Mesendoderm (in vitro differentiated cells): ENCODE measurements around the gene GRK2.

Source experiments
- DNase-seq: peaks from one replicate; pipeline ENCODE4 v3.0.0; 2013
- H2AK5ac ChIP-seq: 2 replicates; pipeline ENCODE4 v1.6.1; 2013; ENCODE audit warnings: low read length, inconsistent platforms
- H2BK120ac ChIP-seq: 2 replicates; pipeline ENCODE4 v1.6.1; 2013; ENCODE audit warnings: low read depth, mild to moderate bottlenecking, low read length, moderate library complexity, mixed read lengths
- H2BK15ac ChIP-seq: replicated peaks from 2 replicates; pipeline ENCODE4 v1.6.1; 2013; ENCODE audit warnings: low read depth, mild to moderate bottlenecking, moderate library complexity
- H2BK5ac ChIP-seq: 2 replicates; pipeline ENCODE4 v1.6.1; 2013; ENCODE audit warnings: low read length, inconsistent platforms
- H3K18ac ChIP-seq: 2 replicates; pipeline ENCODE4 v1.6.1; 2013; ENCODE audit warnings: mild to moderate bottlenecking, low read length, mixed read lengths
- H3K23ac ChIP-seq: one replicate; pipeline ENCODE4 v1.6.1; 2013; ENCODE audit warnings: low read length
- H3K27ac ChIP-seq: 2 replicates; pipeline ENCODE4 v1.5.1; 2013; ENCODE audit warnings: low read depth, mild to moderate bottlenecking, inconsistent platforms, low read length, moderate library complexity
- H3K27me3 ChIP-seq: 2 replicates; pipeline ENCODE4 v1.6.1; 2013; ENCODE audit warnings: low read length, control low read depth, mild to moderate bottlenecking, inconsistent platforms; ENCODE audit not compliant: insufficient read depth, poor library complexity
- H3K36me3 ChIP-seq: 2 replicates; pipeline ENCODE4 v1.6.1; 2013; ENCODE audit warnings: low read length, inconsistent platforms; ENCODE audit not compliant: control insufficient read depth, insufficient read depth
- H3K4ac ChIP-seq: one replicate; pipeline ENCODE4 v1.6.1; 2013; ENCODE audit warnings: low read depth, mild to moderate bottlenecking, low read length, moderate library complexity
- H3K4me1 ChIP-seq: 2 replicates; pipeline ENCODE4 v1.6.1; 2013; ENCODE audit warnings: low read depth, low read length, inconsistent platforms; ENCODE audit not compliant: control insufficient read depth
- H3K4me2 ChIP-seq: 2 replicates; pipeline ENCODE4 v1.6.1; 2013; ENCODE audit warnings: low read length
- H3K4me3 ChIP-seq: 2 replicates; pipeline ENCODE4 v1.5.1; 2013; ENCODE audit warnings: mild to moderate bottlenecking, low read length
- H3K56ac ChIP-seq: one replicate; pipeline ENCODE4 v1.6.1; 2013; ENCODE audit warnings: low read length
- H3K79me1 ChIP-seq: 2 replicates; pipeline ENCODE4 v1.6.1; 2013; ENCODE audit warnings: low read length, inconsistent platforms
- H3K79me2 ChIP-seq: 2 replicates; pipeline ENCODE4 v1.6.1; 2013; ENCODE audit warnings: mild to moderate bottlenecking, low read length; ENCODE audit not compliant: control insufficient read depth, insufficient read depth
- H3K9ac ChIP-seq: 2 replicates; pipeline ENCODE4 v1.6.1; 2013; ENCODE audit warnings: low read length, inconsistent platforms
- H4K5ac ChIP-seq: one replicate; pipeline ENCODE4 v1.6.1; 2013; ENCODE audit warnings: low read length
- H4K8ac ChIP-seq: one replicate; pipeline ENCODE4 v1.6.1; 2013; ENCODE audit warnings: low read depth, mild to moderate bottlenecking, control low read depth, low read length, moderate library complexity
- WGBS: extraction: QIAGEN DNeasy Blood & Tissue Kit; methylation state at CpG from one replicate; pipeline ENCODE4 v1.1.7; 2013; ENCODE audit warnings: low lambda C conversion rate, missing lambda C conversion rate; ENCODE audit not compliant: insufficient coverage; ENCODE audit errors: extremely low coverage; 5-methylcytosine and 5-hydroxymethylcytosine counted together

The GRK2 gene

GRCh38 chr11:67309661-67310061 is 43.4 kb downstream of the GRK2 start:
- Histone ChIP-seq H3K27me3 (no peaks in the 10 kb centered on the region), H3K9ac (no peak overlapping the region), H3K36me3 (no peaks in the 10 kb centered on the region), H2BK5ac (no peak overlapping the region), H3K4ac (no peak overlapping the region), H3K4me2 (no peak overlapping the region), H3K4me1 (peaks cover under 1% of the 10 kb centered on the region), H4K5ac (no peak overlapping the region), H3K18ac (no peak overlapping the region), H3K4me3 (no peak overlapping the region), H3K56ac (no peak overlapping the region), H3K27ac (no peak overlapping the region), H2BK15ac (no peak overlapping the region), H2BK120ac (no peak overlapping the region), H3K79me2 (no peaks in the 10 kb centered on the region), H3K23ac (no peak overlapping the region), H2AK5ac (no peak overlapping the region), H4K8ac (no peak overlapping the region), H3K79me1 (no peaks in the 10 kb centered on the region)
- WGBS: no CpG with 5 or more reads among the region's 14 CpGs
- DNase-seq: no peak

- WGBS: no CpG with 5 or more reads among the region's 19 CpGs
- Histone ChIP-seq H3K9ac (no peak overlapping the region), H3K4me2 (no peak overlapping the region), H2BK15ac (no peak overlapping the region), H4K8ac (no peak overlapping the region), H3K79me1 (no peaks in the 10 kb centered on the region), H2BK120ac (no peak overlapping the region), H3K56ac (no peak overlapping the region), H3K4me3 (no peak overlapping the region), H3K27ac (no peak overlapping the region), H2AK5ac (no peak overlapping the region), H4K5ac (no peak overlapping the region), H3K23ac (no peak overlapping the region), H3K18ac (no peak overlapping the region), H2BK5ac (no peak overlapping the region), H3K79me2 (no peaks in the 10 kb centered on the region), H3K4me1 (no peaks in the 10 kb centered on the region), H3K4ac (no peak overlapping the region), H3K27me3 (no peaks in the 10 kb centered on the region), H3K36me3 (no peaks in the 10 kb centered on the region)
- DNase-seq: no peak
Observed at GRCh38 chr11:67310246-67311050, 44.2 kb downstream of the GRK2 start.

GRCh38 chr11:67311051-67311555 is 44.8 kb downstream of the GRK2 start:
- Histone ChIP-seq H3K56ac (no peak overlapping the region), H2AK5ac (no peak overlapping the region), H3K23ac (no peak overlapping the region), H3K36me3 (no peaks in the 10 kb centered on the region), H3K27ac (no peak overlapping the region), H3K79me2 (no peaks in the 10 kb centered on the region), H3K9ac (no peak overlapping the region), H3K79me1 (no peaks in the 10 kb centered on the region), H2BK5ac (no peak overlapping the region), H3K4me3 (no peak overlapping the region), H3K18ac (no peak overlapping the region), H3K4ac (no peak overlapping the region), H3K4me2 (no peak overlapping the region), H4K8ac (no peak overlapping the region), H4K5ac (no peak overlapping the region), H2BK15ac (no peak overlapping the region), H2BK120ac (no peak overlapping the region), H3K4me1 (no peaks in the 10 kb centered on the region), H3K27me3 (no peaks in the 10 kb centered on the region)
- no CpG with 5 or more reads among the region's 18 CpGs for WGBS
- DNase-seq: no peak

- Histone ChIP-seq H2BK5ac (no peak overlapping the region), H2BK120ac (no peak overlapping the region), H4K5ac (no peak overlapping the region), H3K56ac (no peak overlapping the region), H3K79me1 (no peaks in the 10 kb centered on the region), H3K23ac (no peak overlapping the region), H3K27me3 (no peaks in the 10 kb centered on the region), H3K27ac (no peak overlapping the region), H3K79me2 (no peaks in the 10 kb centered on the region), H2BK15ac (no peak overlapping the region), H3K36me3 (no peaks in the 10 kb centered on the region), H3K18ac (no peak overlapping the region), H4K8ac (no peak overlapping the region), H2AK5ac (no peak overlapping the region), H3K4me2 (no peak overlapping the region), H3K9ac (no peak overlapping the region), H3K4me1 (no peaks in the 10 kb centered on the region), H3K4ac (no peak overlapping the region), H3K4me3 (no peak overlapping the region)
- WGBS: no CpG with 5 or more reads among the region's 15 CpGs
- no peak for DNase-seq
Observed at GRCh38 chr11:67311556-67312082, 45.3 kb downstream of the GRK2 start.

- no peak overlapping the region for H2BK120ac ChIP-seq
- no peak overlapping the region for H3K23ac ChIP-seq
- no peak overlapping the region for H3K27ac ChIP-seq
- no peak overlapping the region for H3K4me2 ChIP-seq
- H3K79me2 ChIP-seq: no peaks in the 10 kb centered on the region
- H2AK5ac ChIP-seq: no peak overlapping the region
- no peaks in the 10 kb centered on the region for H3K79me1 ChIP-seq
- no peak overlapping the region for H4K5ac ChIP-seq
- no peak overlapping the region for H3K18ac ChIP-seq
- H4K8ac ChIP-seq: no peak overlapping the region
- no peak overlapping the region for H2BK5ac ChIP-seq
- no peaks in the 10 kb centered on the region for H3K36me3 ChIP-seq
- no peak overlapping the region for H3K56ac ChIP-seq
- no peak overlapping the region for H3K9ac ChIP-seq
- no CpG with 5 or more reads among the region's 22 CpGs for WGBS
- no peak overlapping the region for H3K4ac ChIP-seq
- DNase-seq: no peak
- H3K4me3 ChIP-seq: no peak overlapping the region
- no peaks in the 10 kb centered on the region for H3K4me1 ChIP-seq
- no peaks in the 10 kb centered on the region for H3K27me3 ChIP-seq
- no peak overlapping the region for H2BK15ac ChIP-seq
Observed at GRCh38 chr11:67312187-67313021, 46.1 kb downstream of the GRK2 start.
